Stimulated activated effector memory CD8-positive, alpha-beta T cell treated with anti-CD3 and anti-CD28 coated beads, Interleukin-12 subunit alpha, Interleukin-12 subunit beta, amount 100 ng/mL, for 72 hours (primary cell): Measurements from ENCODE around the gene PRPSAP1.
"Not testable (repeated sequence)": the region's sequence is repeated elsewhere in the genome, so short reads cannot be mapped to it uniquely, and the experiment has no call there.

Source experiments
- ATAC-seq: fragments of 150-1000 bp; cut with Tn5 transposase; 2 replicates; pipeline ENCODE4 v1.10.0; 2021
- DNase-seq, 2 donors: peaks; one replicate each; pipeline ENCODE4 v3.0.0; 2021 to 2022; ENCODE audit warnings: low spot score in 2 of 2
- H3K27ac Mint-ChIP-seq: one replicate; pipeline ENCODE4 v1.8.0; 2022; ENCODE audit warnings: mild to moderate bottlenecking, mixed read lengths
- H3K36me3 Mint-ChIP-seq: one replicate; pipeline ENCODE4 v1.8.0; 2022; ENCODE audit warnings: mild to moderate bottlenecking, mixed read lengths
- H3K4me1 Mint-ChIP-seq: one replicate; pipeline ENCODE4 v1.8.0; 2022; ENCODE audit warnings: mixed read lengths
- H3K4me3 Mint-ChIP-seq: one replicate; pipeline ENCODE4 v1.8.0; 2022; ENCODE audit warnings: mild to moderate bottlenecking, mixed read lengths
- H3K9me3 Mint-ChIP-seq: one replicate; pipeline ENCODE4 v1.8.0; 2022; ENCODE audit warnings: mixed read lengths

The PRPSAP1 gene

GRCh38 chr17:76371656-76372628, 18.2 kb upstream of the PRPSAP1 start:
- no peak for DNase-seq
- Mint-ChIP-seq H3K4me3 (no peak overlapping the region), H3K27ac (peak overlapping the region; percentile 15), H3K36me3 (no peaks in the 10 kb centered on the region), H3K9me3 (no peaks in the 10 kb centered on the region), H3K4me1 (peaks cover 11% of the 10 kb centered on the region)
- peak; percentile 82 for ATAC-seq

GRCh38 chr17:76370261-76370993, 16.7 kb upstream of the PRPSAP1 start:
- peaks cover 11% of the 10 kb centered on the region for H3K4me1 Mint-ChIP-seq
- ATAC-seq, result peak; percentile 48
- H3K27ac Mint-ChIP-seq, result no peak overlapping the region
- H3K4me3 Mint-ChIP-seq, result no peak overlapping the region
- no peaks in the 10 kb centered on the region for H3K36me3 Mint-ChIP-seq
- no peaks in the 10 kb centered on the region for H3K9me3 Mint-ChIP-seq
- no peak for DNase-seq

DNA sequence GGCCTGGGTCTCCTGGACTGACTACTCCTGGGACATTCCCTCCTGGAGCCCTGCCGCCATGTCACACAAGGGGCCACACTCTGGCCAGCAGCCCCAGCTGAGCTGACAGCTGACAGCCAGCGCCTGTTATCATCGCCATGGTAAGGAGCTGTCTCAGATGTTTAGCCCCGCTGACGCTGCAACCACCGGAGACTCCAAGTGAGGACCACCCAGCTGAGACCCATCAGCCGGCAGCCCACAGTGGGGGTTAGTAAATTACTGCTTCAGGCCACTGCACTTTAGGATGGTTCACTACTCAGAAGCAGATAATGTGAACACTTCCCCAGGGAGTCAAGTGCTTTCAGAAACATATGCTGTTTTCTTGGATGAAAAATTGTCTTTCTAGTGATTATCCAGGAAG, 16.1 kb upstream of the PRPSAP1 start:
- no peak for ATAC-seq
- no peak for DNase-seq
- no peak overlapping the region for H3K4me3 Mint-ChIP-seq
- no peak overlapping the region for H3K27ac Mint-ChIP-seq
- H3K9me3 Mint-ChIP-seq, result no peaks in the 10 kb centered on the region
- peaks cover 11% of the 10 kb centered on the region for H3K4me1 Mint-ChIP-seq
- H3K36me3 Mint-ChIP-seq, result no peaks in the 10 kb centered on the region

GRCh38 chr17:76369379-76369778, 15.7 kb upstream of the PRPSAP1 start:
- Mint-ChIP-seq H3K4me1 (peaks cover 11% of the 10 kb centered on the region), H3K27ac (no peak overlapping the region), H3K36me3 (no peaks in the 10 kb centered on the region), H3K4me3 (no peak overlapping the region), H3K9me3 (no peaks in the 10 kb centered on the region)
- no peak for DNase-seq
- no peak for ATAC-seq

DNA sequence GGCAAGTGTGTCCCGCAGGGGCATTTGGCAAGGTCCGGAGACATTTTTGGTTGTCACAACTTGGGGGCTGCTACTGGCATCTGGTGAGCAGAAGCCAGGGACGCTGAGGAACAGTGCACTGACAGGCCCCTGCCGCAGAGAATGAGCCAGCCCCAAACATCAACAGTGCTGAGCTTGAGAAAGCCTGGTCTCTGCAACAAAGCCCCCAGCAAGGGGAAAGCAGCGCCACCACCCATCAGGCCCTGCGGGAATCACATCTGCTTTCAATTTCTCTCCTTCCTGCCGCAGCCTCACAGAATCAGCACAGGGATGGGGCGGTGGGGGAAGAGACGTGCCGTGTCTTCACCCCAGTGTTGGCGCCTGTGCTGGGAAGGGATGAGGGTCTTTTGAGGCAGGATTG, 14.8 kb upstream of the PRPSAP1 start:
- Mint-ChIP-seq H3K27ac (no peak overlapping the region), H3K9me3 (no peaks in the 10 kb centered on the region), H3K4me3 (no peak overlapping the region), H3K4me1 (peaks cover 11% of the 10 kb centered on the region), H3K36me3 (no peaks in the 10 kb centered on the region)
- DNase-seq, result no peak
- no peak for ATAC-seq

GRCh38 chr17:76367642-76368041, 13.9 kb upstream of the PRPSAP1 start:
- H3K27ac Mint-ChIP-seq, result no peak overlapping the region
- H3K9me3 Mint-ChIP-seq, result no peaks in the 10 kb centered on the region
- no peaks in the 10 kb centered on the region for H3K36me3 Mint-ChIP-seq
- ATAC-seq, result no peak
- no peak for DNase-seq
- no peak overlapping the region for H3K4me3 Mint-ChIP-seq
- peaks cover 11% of the 10 kb centered on the region for H3K4me1 Mint-ChIP-seq

DNA sequence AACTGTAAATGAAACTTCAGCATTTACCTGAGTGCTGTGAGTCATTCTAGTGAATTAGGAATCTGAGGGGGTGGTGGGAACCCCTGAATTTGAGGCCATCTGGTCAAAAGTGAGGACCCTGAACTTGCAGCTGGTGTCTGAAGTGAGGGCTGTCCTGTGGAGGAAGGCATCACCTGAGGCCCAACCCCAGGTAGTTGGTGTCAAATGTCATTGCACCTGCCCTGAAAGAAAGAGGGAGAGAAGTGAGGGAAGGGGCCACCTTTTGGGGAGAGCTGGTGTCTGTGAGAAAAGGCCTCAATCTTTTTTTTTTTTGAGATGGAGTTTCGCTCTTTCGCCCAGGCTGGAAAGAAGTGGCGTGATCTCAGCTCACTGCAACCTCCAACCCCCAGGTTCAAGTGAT, 12.5 kb upstream of the PRPSAP1 start:
- H3K9me3 Mint-ChIP-seq, result no peaks in the 10 kb centered on the region
- DNase-seq (no peak), ATAC-seq (no peak)
- no peak overlapping the region for H3K27ac Mint-ChIP-seq
- H3K4me3 Mint-ChIP-seq, result no peak overlapping the region
- no peaks in the 10 kb centered on the region for H3K4me1 Mint-ChIP-seq
- H3K36me3 Mint-ChIP-seq, result no peaks in the 10 kb centered on the region

- H3K4me3 Mint-ChIP-seq, result no peak overlapping the region
- no peaks in the 10 kb centered on the region for H3K9me3 Mint-ChIP-seq
- H3K27ac Mint-ChIP-seq, result no peak overlapping the region
- H3K4me1 Mint-ChIP-seq, result no peaks in the 10 kb centered on the region
- no peaks in the 10 kb centered on the region for H3K36me3 Mint-ChIP-seq
- DNase-seq (no peak), ATAC-seq (no peak)
These were observed 11.7 kb upstream of the PRPSAP1 start for GRCh38 chr17:76365256-76365903.

DNA sequence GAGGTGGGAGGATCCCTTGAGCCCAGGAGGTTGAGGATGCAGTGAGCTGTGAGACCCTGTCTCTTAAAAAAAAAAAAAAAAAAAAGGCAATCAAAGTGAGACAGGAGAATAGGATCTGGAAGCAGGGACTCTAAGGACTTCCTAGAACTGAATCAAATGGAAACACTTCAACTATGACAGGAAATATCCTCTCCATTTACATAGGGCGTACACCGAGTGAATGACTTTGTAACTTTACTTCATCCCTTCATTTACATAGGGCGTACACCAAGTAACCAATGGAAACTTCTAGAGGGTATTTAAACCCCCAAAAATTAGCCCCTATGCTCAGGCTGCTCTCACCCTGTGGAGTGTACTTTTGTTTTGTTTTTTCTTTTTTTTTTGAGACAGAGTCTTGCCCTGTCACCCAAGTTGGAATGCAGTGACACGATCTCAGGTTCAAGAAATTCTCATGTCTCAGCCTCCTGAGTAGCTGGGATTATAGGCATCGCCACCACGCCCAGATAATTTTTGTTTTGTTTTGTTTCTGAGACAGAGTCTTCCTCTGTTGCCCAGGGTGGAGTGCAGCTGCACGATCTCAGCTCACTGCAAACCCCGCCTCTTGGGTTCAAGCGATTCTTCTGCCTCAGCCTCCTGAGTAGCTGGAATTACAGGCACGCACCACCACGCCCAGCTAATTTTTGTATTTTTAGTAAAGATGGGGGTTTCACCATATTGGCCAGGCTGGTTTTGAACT, 9.6 kb upstream of the PRPSAP1 start:
- Mint-ChIP-seq H3K4me1 (no peaks in the 10 kb centered on the region), H3K27ac (no peak overlapping the region), H3K36me3 (no peaks in the 10 kb centered on the region), H3K9me3 (no peaks in the 10 kb centered on the region), H3K4me3 (no peak overlapping the region)
- ATAC-seq, result no peak
- DNase-seq, result no peak

GRCh38 chr17:76360461-76360860, 6.7 kb upstream of the PRPSAP1 start:
- ATAC-seq, result no peak
- no peaks in the 10 kb centered on the region for H3K36me3 Mint-ChIP-seq
- no peak overlapping the region for H3K4me3 Mint-ChIP-seq
- H3K9me3 Mint-ChIP-seq, result no peaks in the 10 kb centered on the region
- no peak overlapping the region for H3K27ac Mint-ChIP-seq
- peaks cover 5% of the 10 kb centered on the region for H3K4me1 Mint-ChIP-seq
- DNase-seq, result no peak

DNA sequence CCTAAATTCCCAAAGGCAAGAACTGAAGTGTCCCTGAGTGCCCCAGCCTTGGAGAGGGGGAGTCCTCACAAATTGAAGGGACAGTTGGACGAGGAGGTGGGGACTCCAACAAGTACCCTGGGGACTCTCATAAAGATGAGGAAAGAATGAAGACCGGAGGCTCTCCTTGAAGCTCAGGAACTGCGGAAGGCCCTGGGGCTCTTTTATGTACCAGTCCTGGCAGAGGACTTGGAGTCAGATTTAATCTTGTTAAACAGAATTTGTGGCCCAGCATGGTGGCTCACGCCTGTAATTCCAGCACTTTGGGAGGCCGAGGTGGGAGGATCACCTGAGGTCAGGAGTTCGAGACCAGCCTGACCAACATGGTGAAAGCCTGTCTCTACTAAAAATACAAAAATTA, 6.1 kb upstream of the PRPSAP1 start:
- not testable (repeated sequence) for ATAC-seq, H3K9me3 Mint-ChIP-seq, H3K4me1 Mint-ChIP-seq, DNase-seq, H3K36me3 Mint-ChIP-seq, H3K27ac Mint-ChIP-seq, H3K4me3 Mint-ChIP-seq

DNA sequence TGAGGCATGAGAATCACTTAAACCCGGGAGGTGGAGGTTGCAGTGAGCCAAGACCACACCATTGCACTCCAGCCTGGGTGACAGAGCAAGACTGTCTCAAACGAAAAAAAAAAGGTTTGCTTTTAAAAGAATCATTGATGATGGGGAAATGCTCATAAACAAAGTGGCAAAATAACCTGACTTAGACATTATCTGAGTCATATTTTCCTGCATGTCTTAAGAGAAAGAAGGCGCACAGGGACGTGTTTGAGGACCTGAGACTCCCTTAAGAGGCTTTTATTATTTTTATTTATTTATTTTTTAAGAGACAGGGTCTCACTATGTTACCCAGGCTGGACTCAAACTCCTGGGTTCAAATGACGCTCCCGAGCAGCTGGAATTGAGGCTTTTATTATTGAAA, 5.7 kb upstream of the PRPSAP1 start:
- no peak overlapping the region for H3K27ac Mint-ChIP-seq
- peaks cover 12% of the 10 kb centered on the region for H3K4me1 Mint-ChIP-seq
- no peaks in the 10 kb centered on the region for H3K9me3 Mint-ChIP-seq
- DNase-seq, result no peak
- H3K4me3 Mint-ChIP-seq, result no peak overlapping the region
- H3K36me3 Mint-ChIP-seq, result no peaks in the 10 kb centered on the region
- no peak for ATAC-seq

- Mint-ChIP-seq H3K27ac (no peak overlapping the region), H3K4me3 (no peak overlapping the region), H3K4me1 (peaks cover 23% of the 10 kb centered on the region), H3K36me3 (peaks cover 6% of the 10 kb centered on the region), H3K9me3 (no peaks in the 10 kb centered on the region)
- no peak for DNase-seq
- no peak for ATAC-seq
These were observed 4.0 kb upstream of the PRPSAP1 start for GRCh38 chr17:76357597-76358158.

DNA sequence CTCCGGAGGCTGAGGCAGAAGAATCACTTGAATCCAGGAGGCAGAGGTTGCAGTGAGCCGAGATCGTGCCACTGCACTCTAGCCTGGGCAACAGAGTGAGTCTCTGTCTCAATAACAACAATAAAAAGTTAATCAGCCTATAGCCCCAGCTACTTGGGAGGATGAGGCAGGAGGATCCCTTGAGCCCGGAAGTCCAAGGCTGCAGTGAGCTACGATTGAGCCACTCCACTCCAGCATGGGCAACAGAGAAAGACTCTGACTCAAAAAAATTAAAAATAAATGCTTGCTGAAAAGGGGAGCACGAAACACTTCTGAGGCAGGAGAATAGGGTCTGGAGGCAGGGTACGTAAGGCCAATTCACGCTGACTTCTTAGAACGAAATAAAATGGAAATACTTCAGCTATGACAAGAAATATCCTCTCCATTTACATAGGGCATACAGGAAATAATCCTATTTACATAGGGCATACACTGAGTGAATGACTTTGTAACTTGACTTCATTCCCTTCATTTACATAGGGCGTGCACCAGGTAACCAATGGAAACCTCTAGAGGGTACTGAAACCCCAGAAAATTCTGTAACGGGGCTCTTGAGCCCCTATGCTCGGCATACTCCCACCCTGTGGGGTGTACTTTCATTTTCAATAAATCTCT, 3.2 kb upstream of the PRPSAP1 start:
- no peak overlapping the region for H3K4me3 Mint-ChIP-seq
- H3K27ac Mint-ChIP-seq, result no peak overlapping the region
- H3K9me3 Mint-ChIP-seq, result no peaks in the 10 kb centered on the region
- peaks cover 6% of the 10 kb centered on the region for H3K36me3 Mint-ChIP-seq
- peaks cover 27% of the 10 kb centered on the region for H3K4me1 Mint-ChIP-seq
- ATAC-seq (no peak), DNase-seq (no peak)
